ENCODE measurements around the gene LMNTD1. TPM values are rescaled to one million over a fixed set of nuclear protein-coding genes. Genes with fewer than 3 reads are reported as not detected.
"Not testable (repeated sequence)": the region's sequence is repeated elsewhere in the genome, so short reads cannot be mapped to it uniquely, and the experiment has no call there.

Gene LMNTD1
- total RNA-seq, 1 donor from 2014 or later = not detected

GRCh38 chr12:25495331-25496097 lies 57.6 kb downstream of the LMNTD1 start:
- intact Hi-C loops (cut with DNase I) = no loop called here
- DNase-seq = no peak
- no peak for ATAC-seq (ENCODE audit: poor library complexity)

GRCh38 chr12:25494926-25495325 lies 58.2 kb downstream of the LMNTD1 start:
- no peak for DNase-seq
- intact Hi-C loops (cut with DNase I) = no loop called here
- ATAC-seq (ENCODE audit: poor library complexity) = no peak

- ATAC-seq (ENCODE audit: poor library complexity) (no peak), DNase-seq (no peak)
- intact Hi-C loops (cut with DNase I) = no loop called here
Measured at GRCh38 chr12:25493682-25494081, 59.4 kb downstream of the LMNTD1 start.

GRCh38 chr12:25491396-25492325 lies 61.4 kb downstream of the LMNTD1 start:
- ATAC-seq (ENCODE audit: poor library complexity) (no peak), DNase-seq (no peak)
- intact Hi-C loops (cut with DNase I) = no loop called here

GRCh38 chr12:25488956-25489870 lies 63.9 kb downstream of the LMNTD1 start:
- ATAC-seq (ENCODE audit: poor library complexity); DNase-seq; intact Hi-C loops (cut with DNase I): not testable (repeated sequence)

- DNase-seq (no peak), ATAC-seq (ENCODE audit: poor library complexity) (no peak)
- intact Hi-C loops (cut with DNase I) = no loop called here
Measured at GRCh38 chr12:25482625-25483024, 70.5 kb downstream of the LMNTD1 start.

- intact Hi-C loops (cut with DNase I) = no loop called here
- ATAC-seq (ENCODE audit: poor library complexity) (no peak), DNase-seq (no peak)
Measured at GRCh38 chr12:25480145-25480544, 72.9 kb downstream of the LMNTD1 start.

- no peak for ATAC-seq (ENCODE audit: poor library complexity)
- intact Hi-C loops (cut with DNase I) = no loop called here
- no peak for DNase-seq
Measured at GRCh38 chr12:25477217-25477616, 75.9 kb downstream of the LMNTD1 start.

- intact Hi-C loops (cut with DNase I) = no loop called here
- DNase-seq (no peak), ATAC-seq (ENCODE audit: poor library complexity) (no peak)
Measured at GRCh38 chr12:25472453-25472852, 80.6 kb downstream of the LMNTD1 start.

GRCh38 chr12:25469861-25470260 lies 83.2 kb downstream of the LMNTD1 start:
- ATAC-seq (ENCODE audit: poor library complexity) (no peak), DNase-seq (no peak)
- intact Hi-C loops (cut with DNase I) = no loop called here

GRCh38 chr12:25469368-25469767 lies 83.7 kb downstream of the LMNTD1 start:
- intact Hi-C loops (cut with DNase I) = no loop called here
- no peak for DNase-seq

GRCh38 chr12:25463521-25463920 lies 89.6 kb downstream of the LMNTD1 start:
- intact Hi-C loops (cut with DNase I) = no loop called here
- DNase-seq (no peak), ATAC-seq (ENCODE audit: poor library complexity) (no peak)

More at GRCh38 chr12:25469368-25469767, 83.7 kb downstream of the LMNTD1 start:
- no peak for ATAC-seq (ENCODE audit: poor library complexity)

- DNase-seq (no peak), ATAC-seq (ENCODE audit: poor library complexity) (no peak)
- intact Hi-C loops (cut with DNase I) = no loop called here
Measured at GRCh38 chr12:25463005-25463404, 90.1 kb downstream of the LMNTD1 start.

- intact Hi-C loops (cut with DNase I) = no loop called here
- DNase-seq (no peak), ATAC-seq (ENCODE audit: poor library complexity) (no peak)
Measured at GRCh38 chr12:25459541-25459951, 93.5 kb downstream of the LMNTD1 start.

- ATAC-seq (ENCODE audit: poor library complexity) = no peak
- intact Hi-C loops (cut with DNase I) = no loop called here
- DNase-seq = no peak
Measured at GRCh38 chr12:25458047-25458552, 95.0 kb downstream of the LMNTD1 start.

- ATAC-seq (ENCODE audit: poor library complexity) (no peak), DNase-seq (no peak)
- intact Hi-C loops (cut with DNase I) = no loop called here
Measured at GRCh38 chr12:25456474-25456873, 96.6 kb downstream of the LMNTD1 start.

- ATAC-seq (ENCODE audit: poor library complexity) (no peak), DNase-seq (no peak)
- intact Hi-C loops (cut with DNase I) = no loop called here
Measured at GRCh38 chr12:25455696-25456095, 97.4 kb downstream of the LMNTD1 start.

GRCh38 chr12:25449007-25449406 lies 104.1 kb downstream of the LMNTD1 start:
- no peak for ATAC-seq (ENCODE audit: poor library complexity)
- DNase-seq = no peak
- intact Hi-C loops (cut with DNase I) = no loop called here

- DNase-seq (no peak), ATAC-seq (ENCODE audit: poor library complexity) (no peak)
- intact Hi-C loops (cut with DNase I) = no loop called here
Measured at GRCh38 chr12:25447046-25447445, 106.0 kb downstream of the LMNTD1 start.
